ENCODE measurements around the gene GSG1L2. TPM values are rescaled to one million over a fixed set of nuclear protein-coding genes. Genes with fewer than 3 reads are reported as not detected.

The GSG1L2 gene
- total and polyA plus RNA-seq, 2 of the 4 experiments (the other 2 are of a cell fraction), result not detected

- H3K79me1 ChIP-seq (ENCODE audit: low read depth in 1 of 2, low read length in 2 of 2), result no peaks in the 10 kb centered on the region
- no peak overlapping the region for H2BK15ac ChIP-seq (ENCODE audit: low read depth, low read length)
Measured at GRCh38 chr17:9813166-9813565, 8.7 kb downstream of the GSG1L2 start.

More at GRCh38 chr17:9813166-9813565, 8.7 kb downstream of the GSG1L2 start:
- Histone ChIP-seq H3K56ac (ENCODE audit: extremely low read depth, insufficient read depth, low read length) (no peak overlapping the region), H3K14ac (replicated peaks; ENCODE audit: low read depth, low read length) (no peak overlapping the region), H4K20me1 (ENCODE audit: insufficient read depth, low read length) (no peaks in the 10 kb centered on the region), H2AK9ac (replicated peaks; ENCODE audit: low read depth, low read length, poor library complexity) (no peak overlapping the region), H2BK5ac (ENCODE audit: low read depth, low read length, poor library complexity, severe bottlenecking) (no peak overlapping the region), H3K36me3 (ENCODE audit: control insufficient read depth, insufficient read depth, low read length) (no peaks in the 10 kb centered on the region), H3K9me3 (ENCODE audit: control insufficient read depth, insufficient read depth, low read length) (peaks cover 4% of the 10 kb centered on the region; the same call in 1 of the 2 replicates), H2AK5ac (ENCODE audit: low read depth, low read length) (no peak overlapping the region), H2BK120ac (ENCODE audit: low read depth, low read length) (no peak overlapping the region), H3K9me1 (ENCODE audit: insufficient read depth, low read length) (no peaks in the 10 kb centered on the region), H3K27ac (ENCODE audit: insufficient read depth, low read length) (no peak overlapping the region), H3K4me3 (ENCODE audit: insufficient read depth, low read depth, low read length) (no peak overlapping the region), H3K4me1 (ENCODE audit: control insufficient read depth, insufficient read depth, low read length) (no peaks in the 10 kb centered on the region), H3K18ac (ENCODE audit: low read depth, low read length) (no peak overlapping the region), H2BK20ac (ENCODE audit: low read depth, low read length) (no peak overlapping the region), H3K23ac (ENCODE audit: low read depth, low read length) (no peak overlapping the region), H3K9ac (ENCODE audit: low read depth, low read length) (no peak overlapping the region), H4K5ac (ENCODE audit: low read depth, low read length) (no peak overlapping the region), H2AFZ (replicated peaks; ENCODE audit: low read length, poor library complexity) (no peak overlapping the region), H3K4ac (ENCODE audit: low read depth, low read length) (no peak overlapping the region), H4K8ac (ENCODE audit: low read depth in 2 of 2, low read length in 2 of 2) (no peak overlapping the region), H4K91ac (ENCODE audit: insufficient read depth, low read depth, low read length) (no peak overlapping the region), H3K27me3 (ENCODE audit: control insufficient read depth, insufficient read depth, low read length) (no peaks in the 10 kb centered on the region), H3K4me2 (ENCODE audit: low read depth, low read length) (no peak overlapping the region)
- ATAC-seq (ENCODE audit: low read depth) (no peak), DNase-seq (no peak)
- intact Hi-C loops (cut with micrococcal nuclease) (no loop called here), in situ Hi-C loops (cut with MboI; ENCODE audit: low sequenced_read_pairs) (no loop called here), dilution Hi-C loops (cut with HindIII; ENCODE audit: low sequenced_read_pairs, unreplicated experiment) (no loop called here)
- ChIA-PET POLR2A (ENCODE audit: unreplicated experiment) (no interaction called here), CTCF (no interaction called here)
- TF ChIP-seq BHLHE40 (IDR thresholded peaks at IDR 0.05; ENCODE audit: low read depth, low read length), result no peak
- 80% methylated on average over 2 of the region's 9 CpGs; no CpG with 5 or more reads in 1 of the 2 experiments for WGBS, 2 experiments (ENCODE audit: extremely low coverage in 2 of 2, insufficient read length in 1 of 2)
- BruUV-seq (replicated peaks), result no TSS peak

Data from IMR-90 (cell line).